CD4-positive, alpha-beta memory T cell (primary cell): ENCODE results near the gene RAB27A. TPM values are rescaled to one million over a fixed set of nuclear protein-coding genes. Genes with fewer than 3 reads are reported as not detected.

ENCODE experiments used
- CTCF ChIA-PET: fragments of 350-600 bp; sonication (Branson Sonifier 250); formaldehyde crosslinking; loops from one replicate; lab custom pipeline; 2021; ENCODE audit warnings: inconsistent platforms; ENCODE audit not compliant: partially characterized antibody; lab: Charles Lee
- POLR2A ChIA-PET: fragments of 350-600 bp; sonication (Branson Sonifier 250); formaldehyde crosslinking; loops from one replicate; lab custom pipeline; 2021; ENCODE audit not compliant: partially characterized antibody; lab: Charles Lee
- DNase-seq, 5 donors: peaks; one replicate each; pipeline versions ENCODE4 v3.0.0 to v3.0.0-alpha.2; 2020 to 2022; ENCODE audit warnings: mixed read lengths in 1 of 5
- H3K27ac ChIP-seq: one replicate; pipeline ENCODE4 v1.7.0; 2013; ENCODE audit warnings: low read depth, low read length
- H3K27me3 ChIP-seq: 2 replicates; pipeline ENCODE4 v1.7.0; 2013; ENCODE audit warnings: mild to moderate bottlenecking, low read length, moderate library complexity; ENCODE audit not compliant: insufficient read depth
- H3K36me3 ChIP-seq: 2 replicates; pipeline ENCODE4 v1.7.0; 2013; ENCODE audit warnings: mild to moderate bottlenecking, low read length, moderate library complexity; ENCODE audit not compliant: insufficient read depth
- H3K4me1 ChIP-seq: 2 replicates; pipeline ENCODE4 v1.7.0; 2013; ENCODE audit warnings: mild to moderate bottlenecking, low read length, moderate library complexity; ENCODE audit not compliant: insufficient read depth
- H3K4me3 ChIP-seq, 2 donors: one replicate each; pipeline ENCODE4 v1.7.0; 2013; ENCODE audit warnings: low read length in 2 of 2, mild to moderate bottlenecking in 1 of 2
- H3K9me3 ChIP-seq, 2 donors: one replicate each; pipeline ENCODE4 v1.7.0; 2013; ENCODE audit warnings: low read length in 2 of 2, control low read depth in 1 of 2; ENCODE audit not compliant: control insufficient read depth in 1 of 2
- H3K27ac Mint-ChIP-seq, 7 donors: one replicate each; pipeline ENCODE4 v1.8.0; 2020 to 2021; ENCODE audit warnings: mixed read lengths in 7 of 7, mild to moderate bottlenecking in 6 of 7, inconsistent platforms in 3 of 7, moderate library complexity in 3 of 7
- H3K27me3 Mint-ChIP-seq, 2 donors: one replicate each; pipeline ENCODE4 v1.8.0; 2020 to 2021; ENCODE audit warnings: mixed read lengths in 2 of 2
- H3K36me3 Mint-ChIP-seq, 2 donors: one replicate each; pipeline ENCODE4 v1.8.0; 2020 to 2021; ENCODE audit warnings: mixed read lengths in 2 of 2, inconsistent platforms in 1 of 2, mild to moderate bottlenecking in 1 of 2
- H3K4me1 Mint-ChIP-seq, 4 donors: one replicate each; pipeline ENCODE4 v1.8.0; 2020 to 2021; ENCODE audit warnings: mixed read lengths in 4 of 4, mild to moderate bottlenecking in 1 of 4
- H3K4me3 Mint-ChIP-seq, 8 donors: one replicate each; pipeline ENCODE4 v1.8.0; 2020 to 2021; ENCODE audit warnings: mixed read lengths in 8 of 8, mild to moderate bottlenecking in 7 of 8, moderate library complexity in 6 of 8, inconsistent platforms in 3 of 8
- H3K9me3 Mint-ChIP-seq, 8 donors: one replicate each; pipeline ENCODE4 v1.8.0; 2020 to 2021; ENCODE audit warnings: mixed read lengths in 8 of 8, mild to moderate bottlenecking in 5 of 8, inconsistent platforms in 3 of 8, moderate library complexity in 1 of 8
- intact Hi-C: fragments of 100-400 bp; cut with micrococcal nuclease; formaldehyde crosslinking; loops from one replicate; pipeline ENCODE4 v1.15.1; 2023
- polyA plus RNA-seq, 2 donors: library from polyadenylated mRNA; unstranded; fragments of 300-500 nt; fragmentation: Illumina TruSeq; gene quantifications; one replicate each; pipeline ENCODE4 v1.2.3, GENCODE V29; 2021
- total RNA-seq, 2 experiments: library from RNA; stranded (reverse); gene quantifications; one replicate each; pipeline ENCODE4 v1.2.3, GENCODE V29; 2021

RAB27A gene
- 10 to 100 TPM; 44.6 to 52.5 TPM for total RNA-seq
- 10 to 100 TPM; 52.1 to 55.7 TPM for polyA plus RNA-seq

DNA sequence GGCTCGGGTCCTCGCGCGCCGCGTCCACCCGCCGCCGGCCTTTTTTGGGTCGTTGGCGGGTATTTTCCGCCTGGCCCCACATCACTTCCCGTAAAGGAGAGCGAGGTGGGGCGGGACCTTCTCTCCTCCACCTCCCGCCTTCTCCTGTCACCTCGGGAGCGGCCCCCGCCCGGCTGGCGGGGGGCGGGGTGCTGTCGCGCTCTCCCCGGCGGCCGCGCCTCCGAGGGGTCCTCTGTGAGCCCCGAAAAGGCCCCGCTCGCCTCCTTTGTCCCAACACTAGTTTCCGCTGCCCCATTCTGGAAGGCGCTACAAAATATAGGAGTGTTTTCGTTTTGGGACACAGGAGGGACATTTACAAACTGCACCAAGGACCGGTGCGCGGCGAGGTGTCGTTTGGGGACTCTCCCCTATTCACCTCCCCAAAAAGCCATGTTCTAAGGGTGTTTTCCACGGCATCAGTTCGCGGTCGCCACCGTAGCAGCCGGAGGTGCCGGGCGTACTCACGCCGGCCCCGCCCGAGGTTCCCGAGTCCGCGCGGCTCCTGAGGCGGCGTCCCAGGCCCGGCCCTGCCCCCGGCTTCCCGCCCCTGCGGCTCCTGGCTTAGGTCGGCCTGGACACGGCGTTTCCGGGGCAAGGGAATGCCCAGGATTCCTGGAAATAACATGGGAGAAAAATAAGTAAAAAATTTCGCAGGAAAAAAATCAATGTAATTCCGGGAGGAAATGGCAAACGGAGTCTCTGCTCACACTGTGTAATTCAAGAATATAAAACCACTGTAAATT is at the start of gene RAB27A:
Gene RAB27A, minus strand, starts transcription at position 68 of the 782 bp plus-strand sequence. CDS start 54,879 bp downstream, outside the sequence.
- CTCF ChIA-PET: interaction anchor here (1.1 to 5.0 kb wide), 10 partner anchors 8 to 150 kb away, joined by 3 to 159 read pairs (median 6); no protein-coding TSS in a partner anchor
- Mint-ChIP-seq H3K27me3 (no peaks in the 10 kb centered on the region), H3K36me3 (peaks cover 7 to 19% of the 10 kb centered on the region in 2 donors), H3K4me3 (peak within 1 kb of the TSS; percentile 93 to 96 (median 94)), H3K9me3 (no peaks in the 10 kb centered on the region), H3K4me1 (peaks cover 32 to 56% (median 37%) of the 10 kb centered on the region in 4 donors), H3K27ac (peak within 1 kb of the TSS; percentile 87 to 98 (median 96))
- H3K36me3 ChIP-seq: no peaks in the 10 kb centered on the region
- H3K27me3 ChIP-seq: no peaks in the 10 kb centered on the region
- peaks cover 42% of the 10 kb centered on the region for H3K4me1 ChIP-seq
- intact Hi-C loops: loop anchor here (1.0 to 2.0 kb wide), 9 partner anchors 11 to 149 kb away; partner anchors contain the start of genes CCPG1, PIERCE2, PIGB and PIGBOS1
- H3K4me3 ChIP-seq: peak within 1 kb of the TSS; percentile 72 to 85
- H3K9me3 ChIP-seq: no peaks in the 10 kb centered on the region
- peak; percentile 73 to 90 (median 74) for DNase-seq
- H3K27ac ChIP-seq: peak within 1 kb of the TSS; percentile 96
- POLR2A ChIA-PET: interaction anchor here (1.0 to 14.7 kb wide), 8 partner anchors 12 to 93 kb away, joined by 3 to 201 read pairs (median 8); partner anchors contain the start of genes PIGB, PIGBOS1 and RSL24D1

- Histone ChIP-seq H3K27ac (no peak overlapping the region), H3K9me3 (no peaks in the 10 kb centered on the region), H3K4me3 (no peak overlapping the region), H3K27me3 (no peaks in the 10 kb centered on the region), H3K4me1 (no peaks in the 10 kb centered on the region), H3K36me3 (peaks cover 16% of the 10 kb centered on the region)
- DNase-seq: no peak
- intact Hi-C loops: no loop called here
- ChIA-PET POLR2A (no interaction called here), CTCF (no interaction called here)
- Mint-ChIP-seq H3K36me3 (peaks cover 27 to 61% of the 10 kb centered on the region in 2 donors), H3K27me3 (no peaks in the 10 kb centered on the region), H3K4me1 (peaks cover 0 to 2% (median 0%) of the 10 kb centered on the region in 4 donors), H3K27ac (no peak overlapping the region), H3K4me3 (no peak overlapping the region), H3K9me3 (no peaks in the 10 kb centered on the region)
Observed at GRCh38 chr15:55337160-55337559, 47.5 kb upstream of the RAB27A start.

GRCh38 chr15:55334997-55335396 is 45.4 kb upstream of the RAB27A start:
- ChIA-PET POLR2A (no interaction called here), CTCF (no interaction called here)
- Mint-ChIP-seq H3K4me3 (no peak overlapping the region), H3K27me3 (no peaks in the 10 kb centered on the region), H3K36me3 (peaks cover 36 to 60% of the 10 kb centered on the region in 2 donors), H3K27ac (peak overlapping the region in 1 of 7 donors; percentile 19), H3K9me3 (no peaks in the 10 kb centered on the region), H3K4me1 (peaks cover 0 to 2% (median 0%) of the 10 kb centered on the region in 4 donors)
- H3K27me3 ChIP-seq: no peaks in the 10 kb centered on the region
- no peak overlapping the region for H3K4me3 ChIP-seq
- H3K36me3 ChIP-seq: peaks cover 16% of the 10 kb centered on the region
- no peak overlapping the region for H3K27ac ChIP-seq
- H3K4me1 ChIP-seq: no peaks in the 10 kb centered on the region
- no peak for DNase-seq
- intact Hi-C loops: no loop called here
- no peaks in the 10 kb centered on the region for H3K9me3 ChIP-seq

GRCh38 chr15:55334371-55334770 is 44.8 kb upstream of the RAB27A start:
- intact Hi-C loops: no loop called here
- Histone ChIP-seq H3K4me3 (no peak overlapping the region), H3K27ac (no peak overlapping the region), H3K27me3 (no peaks in the 10 kb centered on the region), H3K36me3 (peaks cover 19% of the 10 kb centered on the region), H3K4me1 (no peaks in the 10 kb centered on the region), H3K9me3 (no peaks in the 10 kb centered on the region)
- H3K4me1 Mint-ChIP-seq: peaks cover 0 to 2% (median 0%) of the 10 kb centered on the region in 4 donors
- POLR2A ChIA-PET: no interaction called here
- no peak overlapping the region for H3K4me3 Mint-ChIP-seq
- H3K36me3 Mint-ChIP-seq: peaks cover 36 to 57% of the 10 kb centered on the region in 2 donors
- CTCF ChIA-PET: interaction anchor here (1.1 kb wide), 1 partner anchor 101 kb away, joined by 4 read pairs; no protein-coding TSS in a partner anchor
- H3K9me3 Mint-ChIP-seq: no peaks in the 10 kb centered on the region
- DNase-seq: no peak
- no peaks in the 10 kb centered on the region for H3K27me3 Mint-ChIP-seq
- no peak overlapping the region for H3K27ac Mint-ChIP-seq

DNA sequence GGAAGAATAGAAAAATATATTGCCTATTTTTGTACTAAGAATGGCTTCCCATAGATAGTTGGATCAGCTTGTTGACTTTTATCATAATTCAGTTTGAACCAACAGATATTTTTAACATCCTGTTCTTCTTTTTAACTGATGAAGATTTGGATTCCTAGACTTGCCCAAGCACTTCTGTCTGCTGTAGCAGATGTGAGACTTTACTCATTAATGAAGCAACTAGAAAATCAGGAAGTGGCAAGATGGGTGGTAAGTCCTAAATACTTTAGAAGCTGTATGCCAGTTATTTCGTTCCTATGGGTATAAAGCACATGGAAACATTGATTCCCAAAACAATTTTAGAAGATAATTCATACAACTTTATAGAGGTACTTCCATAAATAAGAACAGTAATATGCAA is 37.8 kb upstream of the RAB27A start:
- H3K4me3 ChIP-seq: no peak overlapping the region
- ChIA-PET POLR2A (no interaction called here), CTCF (interaction anchor here (1.1 to 1.3 kb wide), 2 partner anchors 9 to 81 kb away, joined by 3 read pairs; partner anchors contain the start of genes CCPG1, PIERCE2, PIGB and PIGBOS1)
- Mint-ChIP-seq H3K36me3 (peaks cover 29 to 38% of the 10 kb centered on the region in 2 donors), H3K9me3 (no peaks in the 10 kb centered on the region), H3K27ac (no peak overlapping the region), H3K4me1 (peaks cover 7 to 25% (median 10%) of the 10 kb centered on the region in 4 donors), H3K4me3 (no peak overlapping the region), H3K27me3 (no peaks in the 10 kb centered on the region)
- H3K27ac ChIP-seq: no peak overlapping the region
- no peak for DNase-seq
- no peaks in the 10 kb centered on the region for H3K9me3 ChIP-seq
- peaks cover 13% of the 10 kb centered on the region for H3K4me1 ChIP-seq
- H3K36me3 ChIP-seq: peaks cover 9% of the 10 kb centered on the region
- no peaks in the 10 kb centered on the region for H3K27me3 ChIP-seq
- intact Hi-C loops: no loop called here

GRCh38 chr15:55322467-55322866 is 32.9 kb upstream of the RAB27A start:
- CTCF ChIA-PET: interaction anchor here (1.0 to 1.7 kb wide), 2 partner anchors 32 to 113 kb away, joined by 3 to 7 read pairs; no protein-coding TSS in a partner anchor
- Mint-ChIP-seq H3K4me1 (peaks cover 22 to 52% (median 40%) of the 10 kb centered on the region in 4 donors), H3K27me3 (no peaks in the 10 kb centered on the region), H3K27ac (no peak overlapping the region), H3K9me3 (peaks cover 0 to 6% (median 0%) of the 10 kb centered on the region in 8 donors), H3K4me3 (peak overlapping the region in 2 of 8 donors; percentile 20 to 33), H3K36me3 (peaks cover 19 to 31% of the 10 kb centered on the region in 2 donors)
- intact Hi-C loops: no loop called here
- POLR2A ChIA-PET: no interaction called here
- DNase-seq: no peak
- H3K27me3 ChIP-seq: no peaks in the 10 kb centered on the region
- no peak overlapping the region for H3K4me3 ChIP-seq
- no peaks in the 10 kb centered on the region for H3K9me3 ChIP-seq
- H3K4me1 ChIP-seq: peaks cover 54% of the 10 kb centered on the region
- H3K36me3 ChIP-seq: no peaks in the 10 kb centered on the region
- H3K27ac ChIP-seq: no peak overlapping the region

DNA sequence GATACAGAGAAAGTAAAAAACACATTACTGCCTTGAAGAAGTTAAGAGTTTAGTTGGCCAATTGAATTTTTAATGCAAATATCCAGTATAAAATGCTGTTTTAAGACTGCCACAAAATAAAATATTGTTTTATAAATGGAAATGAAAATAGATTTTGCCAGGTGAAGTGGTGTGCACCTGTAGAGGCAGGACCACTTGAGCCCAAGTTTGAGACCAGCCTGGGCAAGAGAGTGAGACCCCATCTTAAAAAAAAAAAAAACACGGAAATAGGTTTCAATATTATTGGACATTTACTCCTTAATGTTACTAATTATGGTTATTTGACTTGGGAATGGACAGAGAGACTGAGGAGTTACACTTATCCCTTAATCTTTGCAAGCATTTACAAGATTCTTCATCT is 31.4 kb upstream of the RAB27A start:
- H3K4me1 ChIP-seq: peaks cover 66% of the 10 kb centered on the region
- Mint-ChIP-seq H3K36me3 (peaks cover 27 to 35% of the 10 kb centered on the region in 2 donors), H3K27me3 (no peaks in the 10 kb centered on the region), H3K4me3 (peak overlapping the region in 5 of 8 donors; percentile 1 to 57 (median 21)), H3K9me3 (peaks cover 0 to 6% (median 0%) of the 10 kb centered on the region in 8 donors), H3K4me1 (peaks cover 29 to 65% (median 50%) of the 10 kb centered on the region in 4 donors), H3K27ac (peak overlapping the region in 1 of 7 donors; percentile 4)
- ChIA-PET CTCF (no interaction called here), POLR2A (no interaction called here)
- intact Hi-C loops: no loop called here
- no peaks in the 10 kb centered on the region for H3K27me3 ChIP-seq
- H3K4me3 ChIP-seq: no peak overlapping the region
- no peaks in the 10 kb centered on the region for H3K36me3 ChIP-seq
- H3K27ac ChIP-seq: no peak overlapping the region
- no peak for DNase-seq
- H3K9me3 ChIP-seq: no peaks in the 10 kb centered on the region
